HG02759 (cell line): ENCODE measurements around the gene ERP44.
"Not testable (repeated sequence)": the region's sequence is repeated elsewhere in the genome, so short reads cannot be mapped to it uniquely, and the experiment has no call there.

Experiments used
- ATAC-seq: cut with Tn5 transposase; IDR thresholded peaks from one replicate; pipeline ENCODE4 v1.9.1; 2021; ENCODE audit warnings: mild to moderate bottlenecking, moderate library complexity; ENCODE audit not compliant: unreplicated experiment

Gene ERP44

DNA sequence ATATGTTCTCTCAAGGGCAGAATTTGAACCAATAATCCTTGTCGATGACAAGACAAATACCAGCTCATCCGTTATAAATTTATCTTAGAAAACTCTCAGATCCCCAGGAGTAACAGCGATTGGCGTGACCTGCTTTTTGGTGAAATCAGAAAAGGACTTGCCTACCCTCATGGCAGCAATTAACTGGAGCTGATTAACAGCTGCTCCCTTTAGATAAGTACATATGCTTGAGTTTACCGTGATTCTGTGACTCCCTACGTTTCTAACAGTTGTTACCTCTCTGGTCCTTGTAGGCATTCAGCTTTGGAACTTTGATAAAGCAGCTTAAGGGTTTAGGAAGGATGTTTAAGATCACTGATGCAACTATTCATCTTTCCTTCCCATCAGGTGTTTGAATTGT lies 2.8 kb upstream of the ERP44 start:
- ATAC-seq: no peak

DNA sequence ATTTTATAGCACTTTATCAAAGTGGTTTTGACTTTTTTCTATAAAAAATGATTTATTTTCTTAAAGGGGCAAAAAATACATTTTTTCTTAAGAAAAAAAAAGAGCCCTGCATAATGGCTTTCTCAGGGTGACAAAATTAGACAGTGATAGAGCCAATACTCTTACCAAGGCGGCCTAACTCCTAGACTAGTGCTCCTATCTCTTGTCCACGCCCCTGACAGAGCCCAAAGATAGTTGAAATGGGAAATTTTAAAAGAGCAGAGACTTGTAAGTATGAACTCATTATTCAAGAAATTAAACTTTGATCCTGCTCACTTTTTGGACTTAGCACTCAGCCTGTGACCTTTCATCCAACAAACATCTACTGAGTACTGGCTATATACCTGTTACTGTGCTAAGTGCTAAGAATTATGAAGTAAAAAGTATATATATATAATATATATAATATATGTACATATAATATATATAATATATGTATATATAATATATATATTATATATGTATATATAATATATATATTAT lies 1.4 kb upstream of the ERP44 start:
- ATAC-seq: no peak

DNA sequence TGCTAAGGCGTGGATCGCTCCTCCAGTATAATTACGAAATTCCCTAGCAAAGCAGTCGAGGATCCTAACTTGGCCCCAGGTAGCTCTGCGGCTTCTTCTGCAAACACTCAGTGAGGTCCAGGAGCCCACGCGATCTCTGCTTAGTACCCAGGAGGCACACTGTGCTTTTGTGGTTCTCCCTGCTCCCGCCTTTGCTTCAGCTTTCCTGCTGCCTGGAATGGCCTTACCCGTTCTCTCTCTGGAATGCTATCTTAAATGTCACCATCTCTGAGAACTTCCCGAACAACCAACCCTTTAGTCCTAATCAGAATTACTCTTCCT lies 882 bp upstream of the ERP44 start:
- no peak for ATAC-seq

DNA sequence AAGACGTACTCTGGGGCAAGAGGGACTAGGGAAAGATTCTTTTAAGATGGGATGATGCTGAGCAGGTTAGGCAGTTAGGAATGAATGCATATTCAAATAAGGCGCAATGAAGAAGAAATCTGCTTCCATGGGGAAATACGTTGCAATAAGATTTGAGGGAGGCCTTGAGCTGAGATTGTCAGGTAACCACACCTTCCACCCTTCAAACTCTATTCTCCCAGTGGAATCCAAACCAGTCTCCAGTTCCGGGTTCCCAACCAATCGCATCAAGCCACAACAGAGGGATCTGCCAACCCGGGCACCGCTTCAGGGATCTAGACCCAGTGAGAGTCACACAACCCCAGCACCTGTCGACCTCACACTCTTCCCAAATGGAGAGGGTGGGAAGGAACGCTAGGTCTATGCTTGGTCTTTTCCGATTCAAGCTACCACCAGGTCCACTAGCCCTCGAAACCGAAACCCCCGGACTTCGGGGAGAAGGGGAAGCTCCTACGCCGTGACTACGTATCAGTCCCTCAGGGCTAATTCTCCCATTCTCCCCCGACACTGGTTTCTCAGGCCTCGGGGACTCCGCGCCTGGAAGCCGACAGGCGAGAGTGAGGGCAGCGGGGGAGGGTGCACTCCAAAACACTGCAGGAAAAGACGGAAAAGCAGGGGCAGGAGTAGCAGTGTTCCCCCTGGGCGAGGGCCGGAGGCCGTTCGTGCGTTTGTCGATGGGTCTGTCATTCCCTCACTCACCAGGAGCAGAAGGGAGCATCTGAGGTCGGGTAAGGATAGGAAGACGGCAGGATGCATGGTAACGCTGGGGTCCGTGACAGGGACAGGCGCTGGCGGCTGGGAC lies 534 bp downstream of the ERP44 start:
- peak; percentile 20 for ATAC-seq

DNA sequence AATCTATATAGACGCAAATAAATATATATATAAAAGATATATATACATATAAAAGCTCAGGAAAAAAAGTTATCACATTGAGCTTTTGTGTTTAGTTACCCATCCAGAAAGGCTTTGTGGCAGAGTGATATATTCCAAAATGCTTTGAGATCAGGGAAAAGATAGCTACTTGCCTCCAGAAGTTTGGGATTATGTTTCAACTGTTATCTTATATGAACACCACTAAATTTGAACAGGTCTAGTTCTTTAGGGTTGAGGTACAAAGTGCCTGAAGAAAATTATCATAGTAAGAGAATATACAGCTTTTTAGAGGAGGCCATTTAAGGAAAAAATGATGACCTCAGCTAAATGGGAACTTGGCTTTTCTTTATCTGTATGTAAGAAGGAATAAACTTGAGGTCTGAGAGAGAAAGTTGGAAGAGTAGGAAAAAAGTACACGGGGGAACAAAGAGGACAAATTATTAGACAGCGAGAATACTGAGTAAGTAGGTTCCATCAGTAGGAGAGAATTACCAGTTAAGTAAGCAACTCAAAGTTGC lies 2.4 kb downstream of the ERP44 start:
- no peak for ATAC-seq

DNA sequence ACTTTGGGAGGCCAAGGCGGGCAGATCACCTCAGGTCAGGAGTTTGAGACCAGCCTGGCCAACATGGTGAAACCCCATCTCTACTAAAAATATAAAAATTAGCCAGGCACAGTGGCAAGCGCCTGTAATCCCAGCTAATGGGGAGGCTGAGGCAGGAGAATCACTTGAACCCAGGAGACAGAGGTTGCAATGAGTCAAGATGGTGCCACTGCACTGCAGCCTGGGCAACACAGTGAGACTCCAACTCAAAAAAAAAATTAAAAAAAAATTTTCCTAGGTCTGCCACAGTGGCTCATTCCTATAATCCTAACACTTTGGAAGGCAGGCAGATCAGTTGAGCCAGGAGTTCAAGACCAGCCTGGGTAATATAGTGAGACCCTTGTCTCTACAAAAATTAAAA lies 4.4 kb downstream of the ERP44 start:
- not testable (repeated sequence) for ATAC-seq

DNA sequence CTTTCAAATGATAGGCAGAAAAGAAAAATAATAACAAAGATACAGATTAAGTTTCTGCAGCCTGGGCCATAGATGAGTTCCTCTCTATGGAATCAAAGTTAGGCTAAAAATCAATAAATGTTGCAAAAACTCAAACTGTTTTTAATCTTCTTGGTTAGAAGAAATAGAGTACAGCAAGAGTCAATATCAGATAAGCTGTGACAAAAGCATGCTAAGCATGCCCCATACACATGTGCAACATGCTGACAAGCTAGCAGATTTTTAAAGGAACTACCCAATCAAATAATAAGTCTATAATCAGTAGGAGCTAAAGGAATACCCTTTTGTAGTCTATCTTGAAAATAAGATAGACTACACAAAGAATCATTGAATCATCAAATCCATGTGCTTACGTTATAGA lies 6.7 kb downstream of the ERP44 start:
- ATAC-seq: no peak

DNA sequence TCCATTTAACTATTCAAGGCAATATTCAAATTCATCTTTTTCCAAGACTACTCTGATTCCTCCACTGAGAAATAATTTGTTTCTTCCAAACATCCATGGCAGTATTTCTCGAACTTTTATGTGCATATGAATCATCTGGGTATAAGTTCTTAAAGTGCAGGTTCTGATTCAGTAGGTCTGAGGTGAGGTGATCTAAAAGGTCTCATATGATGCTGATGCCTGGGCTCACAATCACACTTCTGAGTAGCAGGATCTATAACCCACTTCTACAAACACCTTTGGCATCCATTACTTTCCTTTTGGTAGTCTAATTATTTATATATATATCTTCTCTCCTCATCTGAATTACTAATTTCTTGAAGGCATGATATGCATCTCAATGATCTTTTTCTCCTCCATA lies 7.2 kb downstream of the ERP44 start:
- no peak for ATAC-seq

DNA sequence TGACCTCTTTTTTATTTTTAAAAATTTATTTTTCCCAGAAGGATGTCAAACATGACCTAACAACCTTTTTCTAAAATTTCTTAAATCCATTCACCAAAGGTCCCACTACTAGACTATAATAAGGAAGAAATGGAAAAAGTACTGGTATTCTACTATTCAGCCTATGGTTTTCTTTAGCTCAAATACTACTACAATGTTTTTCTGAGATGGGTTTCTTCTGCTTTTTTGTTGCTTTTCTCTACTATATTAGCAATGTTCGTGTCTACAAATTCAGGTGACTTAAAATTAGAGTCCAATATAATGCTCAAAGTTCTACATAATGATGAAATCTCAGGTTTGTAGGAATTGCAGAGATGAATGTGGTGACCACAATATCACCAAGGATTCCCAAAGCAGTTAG lies 7.9 kb downstream of the ERP44 start:
- ATAC-seq: no peak

DNA sequence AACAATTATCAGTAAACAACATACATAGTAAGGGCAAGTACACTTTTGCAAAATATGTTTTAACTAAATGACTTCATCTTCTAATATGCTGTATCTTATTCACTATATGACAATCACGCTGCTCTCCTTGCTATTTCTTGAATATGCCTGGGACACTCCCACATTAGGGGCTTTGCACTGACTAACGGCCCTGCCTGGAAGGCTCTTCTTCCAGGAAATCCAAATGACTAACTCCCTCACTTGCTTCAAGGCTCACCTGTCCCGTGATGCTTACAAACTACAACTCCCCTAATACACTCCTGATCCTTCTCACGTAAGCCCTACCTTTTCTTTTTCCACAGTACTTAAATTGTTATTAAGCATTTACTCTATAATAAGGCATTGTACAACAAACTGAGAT lies 10.6 kb downstream of the ERP44 start:
- no peak for ATAC-seq

DNA sequence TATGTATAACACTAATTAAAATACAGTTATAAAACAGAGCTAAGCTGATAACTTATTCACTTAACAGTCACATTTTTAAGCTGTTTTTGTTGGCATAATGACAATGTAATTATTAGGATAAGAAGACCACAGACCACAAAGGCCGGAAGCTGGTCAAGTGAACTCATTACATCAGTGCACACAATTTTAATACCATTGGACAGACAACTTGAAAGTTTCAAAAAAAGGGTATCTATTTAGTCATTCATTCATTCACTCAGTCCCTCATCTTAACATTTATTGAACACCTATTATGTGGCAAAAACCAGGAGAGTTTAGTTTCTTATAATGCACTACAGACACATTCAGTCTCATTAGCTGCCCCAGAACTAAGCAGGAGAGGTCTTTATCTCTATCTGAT lies 11.6 kb downstream of the ERP44 start:
- no peak for ATAC-seq

DNA sequence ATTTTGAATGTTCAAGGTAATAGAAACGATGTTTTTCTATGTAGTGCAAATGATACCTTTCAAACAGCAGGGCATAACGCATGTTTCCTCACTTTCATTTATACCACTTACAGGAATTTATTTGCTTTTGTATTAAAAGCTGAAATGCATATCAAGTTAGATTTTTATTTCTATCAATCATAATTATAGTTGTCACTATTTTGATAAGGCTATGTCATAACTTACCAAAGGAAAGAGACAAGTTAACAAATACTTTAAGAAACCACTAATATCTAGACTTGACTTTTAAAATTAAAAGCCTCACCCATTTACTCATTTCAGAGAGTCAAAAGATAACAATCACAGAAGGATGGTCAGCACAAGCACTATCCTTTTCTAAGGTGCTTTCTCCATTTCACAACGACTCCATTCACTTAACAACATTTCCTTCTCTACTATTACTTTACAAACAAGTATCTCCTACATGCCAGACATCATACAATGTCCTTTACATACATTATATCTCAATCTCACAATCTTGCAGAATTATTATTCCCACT lies 12.6 kb downstream of the ERP44 start:
- ATAC-seq: no peak

DNA sequence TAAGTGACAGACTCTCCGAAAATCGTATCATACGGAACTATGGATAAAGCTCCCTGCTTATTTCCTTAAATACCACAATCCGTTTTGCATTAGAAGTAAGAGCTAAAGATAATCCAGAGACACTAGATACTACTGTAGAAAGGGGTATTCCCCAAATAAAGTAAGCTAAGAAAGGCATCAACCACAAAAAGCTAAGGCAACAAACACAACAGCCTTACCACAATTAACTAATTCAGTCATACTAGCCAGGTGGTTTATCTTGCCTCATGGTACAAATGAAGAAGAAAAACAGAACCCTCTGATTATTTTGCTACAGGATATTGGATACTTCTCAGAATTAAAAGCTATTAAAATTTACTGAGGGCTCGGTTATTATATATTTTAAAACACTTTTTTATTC lies 14.1 kb downstream of the ERP44 start:
- ATAC-seq: peak; percentile 84

DNA sequence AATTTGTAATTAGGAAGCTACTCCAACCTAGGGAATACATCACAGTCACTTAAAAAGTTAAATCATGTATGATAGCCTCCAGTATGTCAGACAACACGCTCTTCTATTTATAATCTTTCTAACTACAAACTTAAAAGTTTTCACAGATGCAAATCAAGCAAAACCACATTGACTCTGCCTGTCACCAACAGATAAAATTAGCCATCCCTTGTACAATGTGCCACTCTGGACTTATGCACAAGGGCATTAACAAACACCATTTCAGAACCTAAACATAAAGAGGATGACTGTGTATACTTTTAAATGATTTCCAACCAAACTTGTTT lies 14.7 kb downstream of the ERP44 start:
- peak; percentile 48 for ATAC-seq

DNA sequence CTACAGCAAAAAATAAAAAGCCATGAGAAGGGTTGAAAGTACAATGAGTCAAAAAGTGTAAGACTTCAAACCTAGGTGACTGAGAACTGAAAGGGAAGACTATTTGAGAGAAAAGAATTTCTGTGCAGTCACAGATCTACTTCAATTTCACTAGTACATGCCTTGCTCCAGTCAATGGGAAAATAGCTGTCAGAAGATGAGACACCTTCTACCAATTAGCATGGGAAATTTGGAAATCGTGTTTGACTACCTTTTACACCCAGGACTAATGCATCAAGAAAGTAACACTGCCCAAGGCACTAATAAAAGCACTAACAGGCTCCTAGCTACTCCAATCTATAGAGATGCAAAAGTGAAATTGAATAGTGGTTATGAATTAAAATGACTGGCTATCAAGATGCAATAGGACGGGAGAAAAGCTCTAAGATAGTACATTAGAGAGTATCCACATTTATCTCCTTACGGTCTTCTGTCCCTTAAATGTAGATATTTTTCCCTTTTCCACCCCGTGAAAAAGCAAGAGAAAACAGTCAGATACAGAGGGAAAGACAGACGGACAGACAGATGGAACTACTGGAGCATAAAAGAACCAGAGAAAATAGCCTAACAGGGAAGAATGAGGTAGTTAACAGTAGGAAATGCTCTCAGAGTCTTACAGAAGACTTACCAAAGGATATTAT lies 15.2 kb downstream of the ERP44 start:
- ATAC-seq: peak; percentile 33

DNA sequence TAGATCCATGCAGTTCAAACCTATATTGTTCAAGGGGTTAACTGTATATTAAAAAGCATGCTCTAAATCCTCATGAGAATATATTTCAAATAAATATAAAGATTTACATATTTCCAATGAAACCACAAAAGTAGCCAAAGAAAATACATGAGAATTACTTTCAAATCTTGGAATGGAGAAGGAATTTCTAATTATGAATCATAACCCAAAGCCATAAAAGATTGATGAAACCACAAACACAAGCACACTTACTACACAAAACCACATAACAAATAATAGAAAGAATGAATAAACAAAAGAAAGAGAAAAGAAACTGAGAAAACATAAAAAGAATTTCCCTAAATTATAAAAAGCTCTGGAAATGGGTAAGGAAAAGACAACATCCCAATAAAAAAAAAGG lies 16.0 kb downstream of the ERP44 start:
- ATAC-seq: no peak

DNA sequence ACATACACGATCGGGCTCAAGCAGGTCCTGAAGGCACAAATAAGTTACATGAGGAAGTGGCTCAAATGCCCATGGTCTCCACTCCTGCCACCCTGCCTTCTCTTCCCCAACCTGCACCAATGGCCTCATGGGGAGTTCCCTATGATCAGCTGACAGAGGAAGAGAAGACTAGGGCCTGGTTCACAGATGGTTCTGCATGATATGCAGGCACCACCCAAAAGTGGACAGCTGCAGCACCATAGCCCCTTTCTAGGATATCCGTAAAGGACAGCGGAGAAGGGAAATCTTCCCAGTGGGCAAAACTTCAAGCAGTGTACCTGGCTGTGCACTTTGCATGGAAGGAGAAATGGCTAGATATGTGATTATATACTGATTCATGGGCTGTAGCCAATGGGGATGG lies 22.5 kb downstream of the ERP44 start:
- not testable (repeated sequence) for ATAC-seq

DNA sequence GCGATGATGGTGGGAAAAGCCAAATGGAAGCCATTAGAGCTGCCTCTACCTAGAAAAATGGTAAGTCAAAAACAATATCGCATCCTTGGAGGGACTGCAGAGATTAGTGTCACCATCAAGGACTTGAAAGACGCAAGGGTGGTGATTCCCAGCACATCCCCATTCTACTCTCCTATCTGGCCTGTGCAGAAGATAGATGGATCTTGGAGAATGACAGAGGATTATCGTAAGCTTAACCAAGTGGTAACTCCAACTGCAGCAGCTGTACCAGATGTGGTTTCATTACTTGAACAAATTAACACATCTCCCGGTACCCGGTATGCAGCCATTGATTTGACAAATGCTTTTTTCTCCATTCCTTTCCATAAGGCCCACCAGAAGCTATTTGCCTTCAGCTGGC lies 23.8 kb downstream of the ERP44 start:
- ATAC-seq: no peak

DNA sequence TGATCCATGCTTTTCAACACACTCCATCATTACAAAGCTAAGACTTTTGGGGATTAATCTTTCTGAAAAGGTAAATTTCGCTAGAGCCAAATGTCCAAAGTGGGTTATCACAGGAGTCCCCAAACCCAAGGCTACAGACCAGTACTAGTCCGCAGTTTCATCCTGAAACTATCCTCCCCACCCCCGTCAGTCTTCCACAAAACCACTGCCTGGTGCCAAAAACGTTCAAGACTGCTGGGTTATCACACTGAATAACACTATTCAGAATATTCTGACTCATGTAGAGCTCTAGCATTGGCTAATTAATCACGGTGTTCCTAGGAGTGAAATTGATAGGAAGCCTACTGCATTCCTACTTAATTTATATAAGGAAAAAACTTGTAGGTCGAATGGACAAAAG lies 24.7 kb downstream of the ERP44 start:
- ATAC-seq: no peak

DNA sequence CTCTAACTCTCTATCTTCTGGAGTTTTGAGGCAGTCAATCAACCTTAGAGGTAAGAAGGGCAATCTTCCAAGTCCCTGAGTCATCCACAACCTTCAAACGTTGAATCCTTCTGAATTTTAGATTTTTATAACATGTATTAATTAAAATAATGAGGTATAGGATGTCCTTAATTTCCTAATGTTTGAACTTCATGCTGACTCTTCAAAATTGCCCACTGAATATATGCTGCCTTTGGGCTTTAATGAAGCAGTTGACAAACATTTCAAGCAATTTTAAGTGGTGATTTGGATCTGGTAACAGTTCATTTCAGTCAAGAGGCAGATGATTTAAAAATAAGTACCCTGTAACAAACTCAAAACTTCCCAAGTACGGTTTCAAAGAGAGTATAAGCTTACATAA lies 26.0 kb downstream of the ERP44 start:
- no peak for ATAC-seq

DNA sequence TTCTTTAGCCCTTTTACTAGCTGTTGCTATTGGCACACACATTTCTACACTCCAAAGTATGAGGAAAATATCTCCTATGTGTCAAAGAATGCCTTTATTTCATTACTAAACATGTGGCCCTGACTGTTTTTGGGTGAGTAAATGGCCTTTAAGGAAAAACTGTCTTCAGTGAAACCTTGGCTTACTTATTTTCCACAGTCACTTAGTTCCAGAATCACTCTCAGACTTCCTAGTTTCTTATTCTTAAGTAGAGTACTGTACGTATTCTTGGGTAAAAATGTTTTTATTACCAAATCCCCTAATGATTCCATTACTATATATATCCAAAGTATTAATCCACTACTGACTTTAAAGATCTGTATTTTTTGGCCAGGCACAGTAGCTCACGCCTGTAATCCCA lies 27.5 kb downstream of the ERP44 start:
- ATAC-seq: no peak
